ENCODE results near the gene ESPL1. TPM values are rescaled to one million over a fixed set of nuclear protein-coding genes. Genes with fewer than 3 reads are reported as not detected.
"Not testable (repeated sequence)": the region's sequence is repeated elsewhere in the genome, so short reads cannot be mapped to it uniquely, and the experiment has no call there.

Gene ESPL1
- total and polyA plus RNA-seq, 4 donors = 2.8 to 19.3 (median 3.7) TPM

- Histone ChIP-seq H3K36me3 (ENCODE audit: control insufficient read depth in 4 of 4, insufficient read depth in 3 of 4, low read depth in 1 of 4, low read length in 3 of 4) (no peaks in the 10 kb centered on the region), H3K9ac (ENCODE audit: low read depth in 1 of 2, low read length in 2 of 2) (no peak overlapping the region), H3K9me3 (ENCODE audit: control insufficient read depth in 4 of 4, low read length in 3 of 4) (no peaks in the 10 kb centered on the region), H3K4me3 (ENCODE audit: low read depth in 1 of 3, low read length in 3 of 3) (no peak overlapping the region), H3K4me1 (ENCODE audit: control insufficient read depth in 4 of 4, insufficient read depth in 4 of 4, low read length in 3 of 4) (peaks cover 0 to 4% (median 0%) of the 10 kb centered on the region in 4 donors), H3K27ac (ENCODE audit: low read depth in 1 of 2, low read length in 2 of 2) (no peak overlapping the region), H3K27me3 (ENCODE audit: control insufficient read depth in 4 of 4, insufficient read depth in 4 of 4, low read length in 3 of 4) (no peaks in the 10 kb centered on the region)
- TF ChIP-seq FOXA1 (IDR thresholded peaks at IDR 0.05) (no peak), HNF4A (conservative IDR thresholded peaks at IDR 0.05) (no peak), CTCF (IDR thresholded peaks at IDR 0.05; ENCODE audit: low read depth, low read length, missing input control) (no peak), MAX (IDR thresholded peaks at IDR 0.05) (no peak), FOXA2 (IDR thresholded peaks at IDR 0.05) (no peak), REST (IDR thresholded peaks at IDR 0.05) (no peak), RAD21 (IDR thresholded peaks at IDR 0.05) (no peak), TAF1 (conservative IDR thresholded peaks at IDR 0.05) (no peak), YY1 (IDR thresholded peaks at IDR 0.05) (no peak), NR2F2 (IDR thresholded peaks at IDR 0.05) (no peak)
- DNase-seq (ENCODE audit: low spot score) = no peak
- 78% methylated on average over 5 of the region's 5 CpGs for WGBS
These were observed 62.6 kb downstream of the ESPL1 start for GRCh38 chr12:53330671-53331070.

GRCh38 chr12:53332339-53332738 lies 64.2 kb downstream of the ESPL1 start:
- not testable (repeated sequence) for H3K9ac ChIP-seq (ENCODE audit: low read depth in 1 of 2, low read length in 2 of 2); H3K36me3 ChIP-seq (ENCODE audit: control insufficient read depth in 4 of 4, insufficient read depth in 3 of 4, low read depth in 1 of 4, low read length in 3 of 4); H3K9me3 ChIP-seq (ENCODE audit: control insufficient read depth in 4 of 4, low read length in 3 of 4); H3K4me3 ChIP-seq (ENCODE audit: low read depth in 1 of 3, low read length in 3 of 3); DNase-seq (ENCODE audit: low spot score); H3K4me1 ChIP-seq (ENCODE audit: control insufficient read depth in 4 of 4, insufficient read depth in 4 of 4, low read length in 3 of 4); H3K27me3 ChIP-seq (ENCODE audit: control insufficient read depth in 4 of 4, insufficient read depth in 4 of 4, low read length in 3 of 4); H3K27ac ChIP-seq (ENCODE audit: low read depth in 1 of 2, low read length in 2 of 2)

GRCh38 chr12:53332744-53333143 lies 64.6 kb downstream of the ESPL1 start:
- Histone ChIP-seq H3K4me1 (ENCODE audit: control insufficient read depth in 4 of 4, insufficient read depth in 4 of 4, low read length in 3 of 4) (no peaks in the 10 kb centered on the region), H3K9me3 (ENCODE audit: control insufficient read depth in 4 of 4, low read length in 3 of 4) (no peaks in the 10 kb centered on the region), H3K9ac (ENCODE audit: low read depth in 1 of 2, low read length in 2 of 2) (no peak overlapping the region), H3K4me3 (ENCODE audit: low read depth in 1 of 3, low read length in 3 of 3) (no peak overlapping the region), H3K27me3 (ENCODE audit: control insufficient read depth in 4 of 4, insufficient read depth in 4 of 4, low read length in 3 of 4) (peaks cover 0 to 2% (median 0%) of the 10 kb centered on the region in 4 donors), H3K36me3 (ENCODE audit: control insufficient read depth in 4 of 4, insufficient read depth in 3 of 4, low read depth in 1 of 4, low read length in 3 of 4) (no peaks in the 10 kb centered on the region), H3K27ac (ENCODE audit: low read depth in 1 of 2, low read length in 2 of 2) (no peak overlapping the region)
- DNase-seq (ENCODE audit: low spot score) = no peak
- 80% methylated on average over 15 of the region's 15 CpGs for WGBS
- TF ChIP-seq RXRA (IDR thresholded peaks at IDR 0.05) = no peak
- no peak for TF ChIP-seq GABPA (IDR thresholded peaks at IDR 0.05 in 1 of 2, conservative IDR thresholded peaks at IDR 0.05 in 1 of 2)
- TF ChIP-seq REST (IDR thresholded peaks at IDR 0.05) = no peak
- no peak for TF ChIP-seq RAD21 (IDR thresholded peaks at IDR 0.05)
- no peak for TF ChIP-seq HNF4G (IDR thresholded peaks at IDR 0.05)
- TF ChIP-seq SP1 (IDR thresholded peaks at IDR 0.05) = no peak
